Fibroblast of lung (primary cell): ENCODE results near the gene FERMT1.
"Not testable (repeated sequence)": the region's sequence is repeated elsewhere in the genome, so short reads cannot be mapped to it uniquely, and the experiment has no call there.

ENCODE experiments used
- EZH2 ChIP-seq: IDR thresholded peaks from 2 replicates; pipeline ENCODE4 v1.5.1; 2012; ENCODE audit warnings: low read length, control low read depth, mild to moderate bottlenecking; ENCODE audit errors: missing control alignments
- TF ChIP-seq, protein P1 (sequence below), 2 donors: IDR thresholded peaks in 1 of 2; conservative IDR thresholded peaks in 1 of 2; 1 replicate in 1 of 2; 2 replicates in 1 of 2; pipeline ENCODE4 v1.5.1; 2011 to 2012; ENCODE audit warnings: low read length in 2 of 2, control low read depth in 1 of 2, inconsistent platforms in 1 of 2, low read depth in 1 of 2, mild to moderate bottlenecking in 1 of 2

DNA sequence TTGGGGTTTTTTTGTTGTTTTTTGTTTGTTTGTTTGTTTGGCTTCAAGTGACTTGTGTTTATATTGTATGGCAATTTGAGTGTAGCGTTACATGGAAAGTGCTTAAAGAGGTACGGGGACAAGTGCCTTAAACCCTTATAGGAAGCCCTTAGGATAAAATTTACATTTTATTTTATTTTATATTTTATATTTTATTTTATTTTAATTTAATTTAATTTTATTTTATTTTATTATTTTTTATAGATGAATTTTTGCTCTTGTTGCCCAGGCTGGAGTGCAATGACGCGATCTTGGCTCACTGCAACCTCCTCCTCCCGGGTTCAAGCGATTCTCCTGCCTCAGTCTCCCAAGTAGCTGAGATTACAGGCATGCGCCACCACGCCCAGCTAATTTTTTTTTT lies 89.9 kb downstream of the FERMT1 start:
- TF ChIP-seq, protein P1, sequence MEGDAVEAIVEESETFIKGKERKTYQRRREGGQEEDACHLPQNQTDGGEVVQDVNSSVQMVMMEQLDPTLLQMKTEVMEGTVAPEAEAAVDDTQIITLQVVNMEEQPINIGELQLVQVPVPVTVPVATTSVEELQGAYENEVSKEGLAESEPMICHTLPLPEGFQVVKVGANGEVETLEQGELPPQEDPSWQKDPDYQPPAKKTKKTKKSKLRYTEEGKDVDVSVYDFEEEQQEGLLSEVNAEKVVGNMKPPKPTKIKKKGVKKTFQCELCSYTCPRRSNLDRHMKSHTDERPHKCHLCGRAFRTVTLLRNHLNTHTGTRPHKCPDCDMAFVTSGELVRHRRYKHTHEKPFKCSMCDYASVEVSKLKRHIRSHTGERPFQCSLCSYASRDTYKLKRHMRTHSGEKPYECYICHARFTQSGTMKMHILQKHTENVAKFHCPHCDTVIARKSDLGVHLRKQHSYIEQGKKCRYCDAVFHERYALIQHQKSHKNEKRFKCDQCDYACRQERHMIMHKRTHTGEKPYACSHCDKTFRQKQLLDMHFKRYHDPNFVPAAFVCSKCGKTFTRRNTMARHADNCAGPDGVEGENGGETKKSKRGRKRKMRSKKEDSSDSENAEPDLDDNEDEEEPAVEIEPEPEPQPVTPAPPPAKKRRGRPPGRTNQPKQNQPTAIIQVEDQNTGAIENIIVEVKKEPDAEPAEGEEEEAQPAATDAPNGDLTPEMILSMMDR (conservative IDR thresholded peaks at IDR 0.05 in 1 of 2, IDR thresholded peaks at IDR 0.05 in 1 of 2; ENCODE audit: low read depth in 1 of 2, low read length in 2 of 2), result not testable (repeated sequence)
- not testable (repeated sequence) for TF ChIP-seq EZH2
